B cell (primary cell): Measurements from ENCODE around the gene NXPE3.

Experiments
- CTCF ChIP-seq: fragments of 200-600 bp; IDR thresholded peaks from one replicate; pipeline ENCODE4 v1.8.0; 2022; ENCODE audit warnings: antibody characterized with exemption, mild to moderate bottlenecking
- EZH2 ChIP-seq: IDR thresholded peaks from 2 replicates; pipeline ENCODE4 v1.6.1; 2012; ENCODE audit warnings: borderline replicate concordance, low read depth, mild to moderate bottlenecking, moderate library complexity, low read length; ENCODE audit not compliant: insufficient read depth, poor library complexity, severe bottlenecking

GRCh38 chr3:101803939-101804338 lies 24.9 kb downstream of the NXPE3 start:
- no peak for TF ChIP-seq CTCF
- TF ChIP-seq EZH2 = no peak
